T1000 (cell line): ENCODE results near the gene FLOT2.
A peak's percentile ranks its signal among the peaks of the same experiment; 100 is the strongest.
"Not testable (repeated sequence)": the region's sequence is repeated elsewhere in the genome, so short reads cannot be mapped to it uniquely, and the experiment has no call there.

Experiments used
- DNase-seq: peaks from one replicate; lab custom pipeline; 2025; ENCODE audit warnings: mixed read lengths; lab: John Stamatoyannopoulos, UW

FLOT2 gene, protein sequence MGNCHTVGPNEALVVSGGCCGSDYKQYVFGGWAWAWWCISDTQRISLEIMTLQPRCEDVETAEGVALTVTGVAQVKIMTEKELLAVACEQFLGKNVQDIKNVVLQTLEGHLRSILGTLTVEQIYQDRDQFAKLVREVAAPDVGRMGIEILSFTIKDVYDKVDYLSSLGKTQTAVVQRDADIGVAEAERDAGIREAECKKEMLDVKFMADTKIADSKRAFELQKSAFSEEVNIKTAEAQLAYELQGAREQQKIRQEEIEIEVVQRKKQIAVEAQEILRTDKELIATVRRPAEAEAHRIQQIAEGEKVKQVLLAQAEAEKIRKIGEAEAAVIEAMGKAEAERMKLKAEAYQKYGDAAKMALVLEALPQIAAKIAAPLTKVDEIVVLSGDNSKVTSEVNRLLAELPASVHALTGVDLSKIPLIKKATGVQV

GRCh38 chr17:28896884-28897768 is at the start of gene FLOT2:
TSS of gene FLOT2 (minus strand) at chr17:28897733. CDS start at chr17:28897574, 159 bp downstream.
- peak; percentile 14 for DNase-seq

- DNase-seq, result peak; percentile 23
These were observed 48.7 kb upstream of the FLOT2 start for GRCh38 chr17:28946239-28946638.

DNA sequence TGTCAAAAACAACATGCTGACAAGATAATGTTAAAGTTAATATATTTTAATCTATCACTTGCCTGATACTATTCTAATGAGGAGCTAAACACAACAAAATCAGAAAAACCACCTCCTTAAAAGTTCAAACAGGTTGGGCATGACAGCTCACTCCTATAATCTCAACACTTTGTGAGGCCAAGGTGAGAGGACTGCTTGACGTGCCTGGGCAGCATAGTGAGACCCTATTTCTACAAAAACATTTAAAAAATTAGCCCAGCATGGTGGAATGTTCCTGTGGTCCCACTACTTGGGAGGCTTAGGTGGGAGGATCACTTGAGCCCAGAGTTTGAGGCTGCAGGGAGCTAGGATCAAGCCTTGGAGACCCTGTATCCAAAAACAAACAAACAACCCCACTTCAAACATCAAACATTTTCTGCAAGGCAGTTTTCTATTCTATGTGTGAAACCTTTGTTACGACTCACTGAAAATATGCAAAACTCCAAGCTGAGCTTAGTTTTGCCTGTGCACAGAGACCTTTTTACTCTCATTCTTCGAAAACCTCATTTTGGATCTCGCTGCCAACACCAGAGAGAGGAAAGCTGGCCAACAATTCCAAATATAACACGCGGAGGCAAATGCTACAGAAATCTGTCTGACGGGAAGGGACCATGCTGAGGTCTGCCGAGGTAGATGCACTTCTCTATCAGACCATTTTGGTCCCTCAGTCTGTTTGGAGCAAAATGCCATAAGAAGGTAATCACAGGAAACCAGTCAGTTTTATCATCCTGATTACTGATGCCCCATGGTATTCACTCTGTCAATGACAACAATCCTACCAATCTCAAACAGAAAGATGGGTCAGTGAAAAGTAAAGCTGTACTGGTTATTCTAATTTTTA is 47.6 kb upstream of the FLOT2 start:
- DNase-seq, result no peak

DNA sequence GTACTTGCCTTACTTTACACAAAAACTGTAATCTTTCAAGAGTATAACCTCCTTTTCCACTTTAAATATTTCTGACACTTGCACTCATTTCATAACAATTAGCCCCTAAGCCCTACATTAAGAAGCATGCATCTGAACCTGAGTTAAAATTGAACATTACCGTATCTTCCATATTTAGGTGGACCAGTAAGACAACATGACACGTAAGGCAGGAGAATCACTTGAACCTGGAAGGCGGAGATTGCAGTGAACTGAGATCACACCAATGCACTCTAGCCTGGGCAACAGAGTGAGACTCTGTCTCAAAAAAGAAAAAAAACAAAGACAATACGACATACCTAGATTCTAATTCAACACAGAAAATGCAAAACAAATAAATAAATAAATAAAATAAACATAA is 46.8 kb upstream of the FLOT2 start:
- DNase-seq, result no peak

- DNase-seq, result no peak
These were observed 45.4 kb upstream of the FLOT2 start for GRCh38 chr17:28942925-28943324.

DNA sequence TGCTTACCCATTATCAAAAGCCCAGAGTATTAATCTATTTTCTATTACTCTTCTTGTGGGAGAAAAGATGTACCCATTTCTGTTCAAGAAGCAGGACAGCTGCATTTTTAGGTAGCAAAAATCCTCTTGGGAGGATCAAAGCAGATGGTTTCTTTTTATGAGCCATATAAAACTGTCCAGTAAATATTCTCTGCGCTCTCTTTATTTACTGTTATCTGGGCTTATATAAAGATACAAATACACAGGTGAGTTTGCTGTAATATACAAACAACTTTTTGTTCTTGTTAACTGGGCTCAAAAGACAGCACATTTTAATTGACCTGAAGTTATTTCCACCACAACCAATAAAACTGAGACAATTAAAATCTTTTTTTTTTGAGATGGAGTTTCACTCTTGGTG is 43.7 kb upstream of the FLOT2 start:
- no peak for DNase-seq

DNA sequence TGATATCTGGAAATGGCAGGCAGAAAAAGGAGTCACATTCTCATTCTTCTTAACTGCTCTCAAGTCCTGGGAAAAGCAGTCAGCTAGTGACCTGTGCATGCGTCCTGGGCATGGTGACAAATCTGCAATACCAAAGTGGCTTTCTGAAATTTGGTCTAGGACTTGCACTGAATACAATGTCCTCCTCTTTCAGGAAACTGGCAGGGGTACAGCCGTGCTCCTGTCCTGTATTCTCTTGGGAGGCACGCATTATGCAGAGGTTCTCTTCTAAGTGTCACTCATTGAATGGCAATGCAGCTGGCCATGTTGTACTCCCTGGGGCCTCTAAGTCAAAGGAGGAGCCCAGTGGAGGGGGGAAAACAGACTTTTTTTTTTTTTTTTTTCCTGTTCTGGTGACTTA is 43.1 kb upstream of the FLOT2 start:
- DNase-seq, result no peak

GRCh38 chr17:28940142-28940541 is 42.6 kb upstream of the FLOT2 start:
- DNase-seq, result no peak

- no peak for DNase-seq
These were observed 41.0 kb upstream of the FLOT2 start for GRCh38 chr17:28938552-28938951.

DNA sequence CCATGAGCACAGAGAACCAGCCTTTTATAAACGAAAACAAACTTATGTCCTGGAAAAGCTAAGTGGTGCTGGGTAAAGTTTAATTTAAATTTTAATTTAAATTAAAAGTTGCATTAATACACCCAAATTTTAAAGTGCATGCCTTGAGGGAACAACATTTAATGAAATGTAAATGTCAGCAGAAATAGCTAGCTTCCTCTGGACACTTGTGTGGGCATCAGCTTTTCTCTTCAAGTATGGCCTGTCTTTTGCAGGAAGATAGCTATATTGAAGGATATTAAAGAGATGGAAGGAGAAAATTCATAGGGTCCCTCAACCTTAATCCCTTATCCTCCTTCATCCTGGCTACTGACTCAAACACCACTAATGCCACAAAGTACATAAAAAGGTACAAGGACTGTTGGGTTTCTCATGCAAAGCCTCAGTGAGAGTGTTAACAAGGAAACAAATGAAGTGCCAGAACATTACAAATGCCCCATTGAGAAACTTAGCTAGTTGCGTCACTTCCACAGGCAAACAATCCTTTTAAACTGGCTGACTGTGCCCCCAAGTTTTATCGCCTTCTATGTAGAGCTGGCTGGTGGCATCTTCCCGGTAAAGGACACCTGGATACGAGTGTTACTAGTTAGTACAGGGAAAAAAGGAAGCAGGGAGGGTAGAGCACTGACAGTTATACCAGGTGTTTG is 39.7 kb upstream of the FLOT2 start:
- no peak for DNase-seq

DNA sequence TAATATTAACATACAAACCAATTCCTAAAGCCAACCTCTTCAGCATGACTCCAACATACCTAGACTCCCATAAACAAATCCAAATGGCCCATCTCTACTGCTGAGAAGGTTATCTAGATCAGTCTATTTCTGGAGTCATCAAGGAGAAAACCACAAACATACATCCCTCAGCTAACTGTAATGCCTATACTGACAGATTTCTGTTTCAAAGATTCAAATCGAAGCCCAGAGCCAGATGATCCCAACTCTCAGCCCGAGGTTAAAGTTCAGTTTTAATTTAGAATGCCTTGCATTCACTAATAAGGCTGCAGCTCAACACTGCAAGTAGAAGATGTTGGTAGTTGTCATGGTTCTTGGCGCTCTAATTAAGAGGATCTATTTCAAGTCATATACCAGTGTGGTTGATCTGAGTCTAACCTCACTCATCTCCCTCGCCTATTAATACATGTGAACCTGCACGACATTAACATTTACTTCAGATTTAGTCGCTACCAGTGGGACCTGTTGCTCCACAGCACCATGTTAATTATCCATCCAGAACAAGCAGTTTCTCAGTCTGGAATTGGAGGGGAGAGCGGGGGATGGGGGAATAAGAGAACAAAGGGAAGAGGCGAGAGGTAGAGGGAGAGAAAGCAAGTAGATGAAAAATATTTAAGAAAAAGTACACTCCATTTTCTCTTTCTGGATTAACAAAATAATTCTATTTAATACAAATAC is 38.4 kb upstream of the FLOT2 start:
- no peak for DNase-seq

GRCh38 chr17:28934508-28934907 is 37.0 kb upstream of the FLOT2 start:
- DNase-seq, result not testable (repeated sequence)

DNA sequence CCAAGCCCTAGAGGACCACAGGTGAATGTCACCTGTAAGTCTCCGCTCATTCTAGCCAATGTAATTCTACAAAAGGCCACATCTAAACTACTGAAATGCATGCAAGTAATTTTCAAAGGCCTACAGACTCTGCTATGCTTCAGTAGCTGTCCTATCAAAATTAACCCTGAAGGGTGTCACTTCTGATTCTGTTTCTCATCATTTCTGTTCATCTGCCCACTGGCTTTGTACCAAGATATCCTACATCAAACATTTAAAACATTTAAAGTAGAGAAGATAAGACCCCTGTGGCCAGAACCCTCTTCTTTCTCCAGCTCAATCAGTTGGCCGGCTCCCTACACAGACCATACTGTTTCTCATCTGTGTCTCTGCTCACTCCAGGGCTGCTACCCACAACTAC is 32.3 kb upstream of the FLOT2 start:
- DNase-seq, result no peak

- DNase-seq, result no peak
These were observed 30.5 kb upstream of the FLOT2 start for GRCh38 chr17:28928061-28928460.

- DNase-seq, result no peak
These were observed 29.3 kb upstream of the FLOT2 start for GRCh38 chr17:28926786-28927185.

DNA sequence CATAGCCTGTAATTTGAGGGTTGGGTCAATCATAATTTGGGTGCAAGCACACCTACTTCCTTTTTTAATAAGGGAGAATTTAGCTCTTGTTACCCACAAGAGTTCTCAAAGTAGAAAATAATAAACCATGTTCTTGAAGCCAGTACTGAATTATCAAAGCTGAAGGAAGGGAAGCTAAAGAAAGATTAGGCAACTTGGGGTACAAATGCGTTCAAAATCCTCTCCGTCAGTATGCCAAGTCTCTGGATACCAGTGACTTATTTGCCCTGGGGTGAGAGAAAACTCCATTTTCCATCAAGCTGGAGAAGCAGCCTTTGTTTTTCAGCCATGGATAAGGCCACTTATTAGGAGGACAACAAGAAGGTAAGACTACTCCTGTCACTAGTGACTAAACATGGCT is 28.8 kb upstream of the FLOT2 start:
- no peak for DNase-seq

DNA sequence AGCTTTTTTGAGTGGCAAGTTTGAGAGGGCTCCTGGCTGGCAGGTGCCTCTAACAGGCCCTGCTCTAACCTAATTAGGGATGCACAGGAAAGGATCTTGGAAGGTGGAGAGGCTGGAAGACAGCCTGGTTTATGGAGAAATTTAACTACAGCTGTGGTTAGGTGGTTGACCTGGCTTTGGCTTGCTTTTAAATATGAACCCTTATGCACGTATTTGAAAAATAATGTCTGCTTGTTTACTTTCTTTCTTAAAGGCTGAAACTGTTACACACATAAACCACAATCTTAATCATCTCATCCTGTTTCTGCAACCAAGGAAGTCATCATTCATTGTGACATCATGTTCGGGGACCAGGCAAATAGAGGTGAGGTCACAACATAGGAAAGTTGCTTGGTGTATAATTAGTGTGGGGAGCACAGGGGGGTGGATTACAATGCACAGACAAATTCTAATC is 28.4 kb upstream of the FLOT2 start:
- no peak for DNase-seq

DNA sequence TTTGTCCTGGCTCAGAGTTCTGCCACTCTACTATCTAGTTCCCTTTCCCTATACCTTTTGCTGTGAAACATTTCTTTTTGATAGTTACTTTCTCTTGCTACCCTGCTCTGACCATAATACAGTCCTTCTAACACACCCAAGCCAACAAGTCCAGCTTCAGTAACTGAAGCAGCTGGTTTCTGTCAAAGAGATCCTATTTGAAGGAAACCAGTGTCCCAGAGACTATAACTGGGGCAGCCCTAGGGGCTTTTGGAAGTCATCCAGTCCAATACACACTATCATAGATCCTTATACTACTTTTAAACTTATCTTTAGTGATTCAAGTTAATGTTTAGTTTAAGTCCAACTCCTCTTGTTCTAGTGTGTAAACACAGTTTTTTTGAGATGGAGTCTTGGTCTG is 22.7 kb upstream of the FLOT2 start:
- no peak for DNase-seq

- no peak for DNase-seq
These were observed 20.8 kb upstream of the FLOT2 start for GRCh38 chr17:28918295-28918694.

GRCh38 chr17:28917465-28917864 is 19.9 kb upstream of the FLOT2 start:
- no peak for DNase-seq

- no peak for DNase-seq
These were observed 19.5 kb upstream of the FLOT2 start for GRCh38 chr17:28917029-28917428.
